HG03571 (cell line): Measurements from ENCODE around the gene HLA-DQA2.
"Not testable (repeated sequence)": the region's sequence is repeated elsewhere in the genome, so short reads cannot be mapped to it uniquely, and the experiment has no call there.

Experiments used
- ATAC-seq: cut with Tn5 transposase; IDR thresholded peaks from one replicate; pipeline ENCODE4 v1.9.1; 2021; ENCODE audit not compliant: unreplicated experiment

Gene HLA-DQA2

GRCh38 chr6:32741031-32741960 is at the start of gene HLA-DQA2:
Gene HLA-DQA2 (plus strand): TSS chr6:32741391. CDS start chr6:32741444, 53 bp downstream.
- ATAC-seq = no peak

DNA sequence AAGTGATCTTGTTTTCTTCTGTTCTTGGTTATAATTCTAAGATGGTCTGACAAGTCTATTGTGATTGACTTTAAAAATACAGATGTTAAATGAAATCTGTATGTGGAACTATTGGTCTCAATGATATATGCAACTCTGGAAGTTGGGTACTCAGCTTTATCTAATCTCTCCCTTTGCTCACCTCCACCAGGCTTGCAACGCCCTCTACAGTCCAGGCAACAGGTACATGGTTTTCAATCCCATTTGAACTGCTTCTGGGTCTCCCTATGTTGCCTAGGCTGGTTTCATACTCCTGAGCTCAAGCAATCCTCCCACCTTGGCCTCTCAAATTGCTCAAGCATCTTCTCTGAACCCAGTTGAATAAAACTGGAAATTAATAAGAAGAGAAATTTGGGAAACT is 49.2 kb upstream of the HLA-DQA2 start:
- ATAC-seq = no peak

- no peak for ATAC-seq
These were observed 44.2 kb upstream of the HLA-DQA2 start for GRCh38 chr6:32697031-32697430.

DNA sequence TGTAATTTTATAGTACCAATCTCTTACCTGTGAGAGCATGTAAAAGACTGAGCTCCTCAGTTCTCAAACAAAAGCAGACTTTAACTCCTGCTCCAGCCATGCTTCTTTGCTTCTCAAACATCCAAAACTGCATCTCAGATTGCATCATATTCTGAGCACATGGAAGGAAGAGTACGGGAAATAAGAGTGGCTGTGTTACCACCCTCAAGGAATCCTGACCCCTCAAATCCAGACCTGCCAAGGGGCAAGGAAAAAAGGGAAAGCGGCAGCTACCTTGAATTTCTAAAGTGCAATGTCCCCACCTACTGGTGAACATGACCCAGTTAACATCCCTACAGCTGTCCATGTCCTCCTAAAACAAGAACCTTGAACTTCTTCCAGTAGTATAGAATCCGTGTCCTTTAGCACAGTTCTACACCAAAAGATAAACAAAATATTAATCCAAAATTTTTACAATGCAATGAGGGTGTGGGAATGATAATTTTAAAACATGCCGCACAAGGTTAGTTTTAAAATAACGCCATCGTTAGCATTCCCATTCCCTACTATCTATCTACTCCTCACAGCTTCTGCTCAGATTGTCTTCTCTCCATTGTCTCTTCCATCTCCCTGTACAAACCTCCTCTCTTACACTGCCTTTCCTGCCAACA is 40.7 kb upstream of the HLA-DQA2 start:
- no peak for ATAC-seq

DNA sequence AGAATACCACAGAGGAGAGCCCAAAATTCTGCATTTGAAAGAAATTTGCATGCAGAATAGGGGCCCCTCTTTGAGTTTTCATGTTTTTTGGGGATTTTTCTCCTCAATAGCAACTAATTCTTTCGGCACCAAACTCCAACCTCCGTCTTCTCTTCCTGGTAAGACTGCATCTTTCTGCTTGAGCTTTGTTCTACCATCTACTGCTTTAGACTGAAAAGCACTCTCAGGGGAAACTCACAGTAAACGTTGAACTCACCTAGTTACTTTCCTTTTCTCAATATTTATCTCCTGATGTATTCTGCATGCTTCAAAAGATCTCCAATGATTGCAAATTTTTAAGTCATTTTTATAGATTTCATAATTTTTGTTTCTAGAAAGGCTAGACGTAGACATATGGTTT is 37.8 kb upstream of the HLA-DQA2 start:
- ATAC-seq = no peak

GRCh38 chr6:32705164-32705563 is 36.0 kb upstream of the HLA-DQA2 start:
- not testable (repeated sequence) for ATAC-seq

DNA sequence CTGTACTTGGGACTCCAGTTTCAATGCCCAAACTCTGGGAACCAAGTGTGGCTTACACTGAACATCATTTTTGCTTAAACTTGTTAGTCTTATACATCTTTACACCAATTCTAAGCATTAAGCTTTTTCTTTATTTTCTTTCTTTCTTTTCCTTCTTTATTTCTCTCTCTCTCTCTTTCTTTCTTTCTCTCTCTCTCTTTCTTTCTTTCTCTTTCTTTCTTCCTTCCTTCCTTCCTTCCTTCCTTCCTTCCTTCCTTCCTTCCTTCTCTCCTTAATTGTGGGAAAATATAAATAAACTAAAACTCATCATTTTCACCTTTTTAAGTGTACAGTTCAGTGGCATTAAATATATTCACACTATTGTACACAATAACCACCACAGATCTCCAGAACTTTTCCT is 31.6 kb upstream of the HLA-DQA2 start:
- ATAC-seq = no peak

DNA sequence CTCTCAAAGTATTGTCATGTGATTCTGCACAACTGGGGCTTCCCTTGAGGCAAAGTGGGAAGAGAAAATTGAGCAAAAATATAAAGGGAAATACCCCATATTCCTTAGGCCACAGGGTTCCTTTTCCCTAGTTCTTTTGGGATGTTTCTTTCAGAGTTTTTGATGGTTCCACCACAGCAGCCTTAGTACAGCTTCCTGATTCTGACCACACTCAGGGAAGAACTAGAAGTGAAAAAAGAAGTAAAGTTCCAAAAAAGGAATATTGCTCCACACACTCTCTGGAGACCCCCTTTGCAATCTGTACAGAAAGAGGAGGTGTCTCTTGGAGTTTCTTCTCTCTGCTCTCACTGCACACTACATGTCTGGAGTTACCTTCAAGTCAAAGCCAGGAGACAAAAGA is 27.9 kb upstream of the HLA-DQA2 start:
- no peak for ATAC-seq

DNA sequence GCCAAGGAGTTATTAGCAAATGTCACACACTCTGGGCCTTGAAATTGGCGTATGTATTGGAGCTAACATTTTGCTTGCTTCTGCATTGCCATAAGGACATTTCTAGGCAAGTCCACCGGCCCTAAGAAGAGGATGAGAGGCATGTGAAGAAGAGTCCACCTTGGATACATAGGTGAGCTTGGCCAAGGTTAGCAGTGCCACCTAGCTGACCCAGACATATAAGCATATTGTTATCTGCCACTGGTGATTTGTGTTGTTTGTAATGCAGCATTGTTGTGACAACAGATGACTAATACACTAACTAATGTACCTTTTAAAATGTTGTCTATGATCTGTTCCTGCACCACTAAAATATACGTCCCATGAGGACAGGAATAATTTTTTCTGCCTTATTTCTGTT is 24.8 kb upstream of the HLA-DQA2 start:
- ATAC-seq = no peak

- ATAC-seq = no peak
These were observed 22.3 kb upstream of the HLA-DQA2 start for GRCh38 chr6:32718879-32719278.

DNA sequence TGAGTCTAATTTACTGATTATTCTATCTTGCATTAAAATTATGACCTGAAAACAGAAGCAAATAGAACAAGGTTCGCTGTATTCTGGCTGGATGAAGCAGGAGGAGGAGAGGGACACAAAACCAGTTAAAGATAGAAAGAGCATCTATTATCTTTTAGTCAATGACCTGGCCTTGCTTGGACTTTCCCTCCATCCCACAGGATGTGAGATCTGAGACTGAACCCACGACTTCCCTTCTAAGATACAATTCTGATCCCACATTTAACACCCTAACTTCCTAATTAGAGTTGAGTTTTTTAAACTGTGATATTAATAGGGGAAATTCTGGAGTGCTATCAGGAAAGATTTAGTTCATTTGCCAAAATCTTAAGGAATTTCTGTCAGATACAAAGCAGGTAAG is 3.1 kb upstream of the HLA-DQA2 start:
- ATAC-seq = no peak

DNA sequence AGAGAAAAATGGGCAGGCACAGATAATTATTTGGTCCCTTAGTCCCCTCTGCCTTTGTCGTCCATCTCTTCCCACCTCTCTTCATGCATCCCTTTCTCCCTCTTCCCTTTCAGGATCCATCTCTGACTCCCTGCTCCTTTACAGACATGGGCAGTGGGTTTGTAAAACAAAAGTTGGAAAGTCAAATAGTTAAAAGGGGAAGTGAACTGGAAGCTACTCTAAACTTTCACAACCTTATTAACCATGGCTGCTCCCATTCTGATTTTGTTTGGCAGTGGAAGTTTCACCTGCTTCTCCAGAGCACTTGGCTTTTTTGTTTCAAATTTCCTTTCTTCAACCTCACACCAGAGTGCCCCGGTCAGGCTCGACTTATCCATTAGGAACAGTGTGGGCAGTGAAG is 1.2 kb downstream of the HLA-DQA2 start:
- no peak for ATAC-seq

- no peak for ATAC-seq
These were observed 3.6 kb downstream of the HLA-DQA2 start for GRCh38 chr6:32744776-32745175.

GRCh38 chr6:32745649-32746048 is 4.5 kb downstream of the HLA-DQA2 start:
- not testable (repeated sequence) for ATAC-seq

DNA sequence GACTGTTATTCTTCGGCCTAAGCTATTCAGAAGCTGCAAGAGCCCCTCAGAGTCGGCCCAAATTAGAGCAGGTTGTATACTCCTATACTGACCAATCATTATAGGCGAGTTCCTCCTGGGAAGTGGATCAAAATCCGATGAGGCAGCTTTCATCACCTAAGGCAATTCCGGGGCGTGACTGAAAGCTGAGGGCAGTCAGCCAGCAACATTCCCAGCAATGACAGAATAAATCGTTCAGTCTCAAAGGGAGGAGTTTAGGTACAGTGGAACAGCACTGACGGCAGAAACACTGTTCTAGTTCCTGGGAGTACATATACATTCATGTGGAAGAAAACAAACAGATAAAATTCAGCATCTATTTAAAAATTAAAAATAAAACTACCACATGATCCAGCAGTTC is 11.4 kb downstream of the HLA-DQA2 start:
- no peak for ATAC-seq

GRCh38 chr6:32759669-32760068 is 18.5 kb downstream of the HLA-DQA2 start:
- no peak for ATAC-seq

DNA sequence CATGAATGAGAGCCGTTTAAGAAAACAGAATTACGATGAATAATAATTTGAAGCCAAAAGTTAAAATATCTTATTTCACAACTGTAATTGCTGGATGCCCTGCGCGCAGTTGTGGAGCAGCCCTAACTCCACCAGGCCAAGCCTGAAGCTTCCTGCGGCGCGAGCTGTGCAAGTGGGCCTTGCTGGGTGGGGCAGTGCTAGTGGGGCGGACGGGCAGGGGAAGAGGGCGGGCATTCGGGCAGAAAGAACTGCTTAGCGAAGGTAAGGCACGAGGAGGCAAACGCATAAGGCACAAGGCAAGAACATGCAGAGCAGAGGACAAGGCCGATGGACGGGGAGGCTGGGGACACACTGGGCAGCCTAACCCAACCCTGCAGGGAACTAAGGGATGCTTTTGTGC is 19.9 kb downstream of the HLA-DQA2 start:
- no peak for ATAC-seq

DNA sequence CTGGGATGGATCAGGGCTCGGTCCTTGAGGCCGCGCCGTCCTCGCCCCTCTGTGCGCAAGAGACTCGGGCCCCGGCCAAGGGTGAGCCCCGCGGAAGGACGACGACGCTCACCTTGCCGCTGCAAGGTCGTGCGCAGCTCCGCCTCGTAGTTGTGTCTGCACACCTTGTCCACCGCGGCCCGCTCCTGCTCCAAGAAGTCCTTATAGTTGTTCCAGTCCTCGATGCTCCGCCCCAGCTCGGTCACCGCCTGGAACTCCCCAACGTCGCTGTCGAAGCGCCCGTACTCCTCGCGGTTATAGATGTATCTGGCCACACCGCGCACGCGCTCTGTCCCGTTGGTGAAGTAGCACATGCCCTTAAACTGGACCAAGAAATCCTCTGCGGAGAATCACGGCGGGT is 20.4 kb downstream of the HLA-DQA2 start:
- ATAC-seq = no peak

GRCh38 chr6:32763421-32763820 is 22.2 kb downstream of the HLA-DQA2 start, which contains the start of gene HLA-DQB2:
Gene HLA-DQB2 (minus strand): TSS chr6:32763532. CDS start chr6:32763470, 62 bp downstream.
- ATAC-seq = no peak

- no peak for ATAC-seq
These were observed 22.9 kb downstream of the HLA-DQA2 start for GRCh38 chr6:32764048-32764447.

GRCh38 chr6:32772656-32773055 is 31.5 kb downstream of the HLA-DQA2 start:
- ATAC-seq = no peak

GRCh38 chr6:32774426-32774825 is 33.2 kb downstream of the HLA-DQA2 start:
- ATAC-seq = no peak
